Endodermal cell (in vitro differentiated cells): ENCODE results near the gene RALGAPA2. TPM values are rescaled to one million over a fixed set of nuclear protein-coding genes. Genes with fewer than 3 reads are reported as not detected.

ENCODE experiments used
- DNase-seq: peaks from one replicate; pipeline ENCODE4 v3.0.0-alpha.2; 2017
- H3K27ac ChIP-seq: 2 replicates; pipeline ENCODE4 v1.5.1; 2013; ENCODE audit warnings: mild to moderate bottlenecking, low read depth, low read length, moderate library complexity
- H3K27me3 ChIP-seq: 2 replicates; pipeline ENCODE4 v1.6.1; 2013; ENCODE audit warnings: mild to moderate bottlenecking, low read length, moderate library complexity; ENCODE audit not compliant: insufficient read depth, control insufficient read depth, poor library complexity, severe bottlenecking
- H3K36me3 ChIP-seq: 2 replicates; pipeline ENCODE4 v1.7.0; 2013; ENCODE audit warnings: mild to moderate bottlenecking, low read length, moderate library complexity; ENCODE audit not compliant: control insufficient read depth, insufficient read depth
- H3K4me1 ChIP-seq: one replicate; pipeline ENCODE4 v1.7.0; 2013; ENCODE audit warnings: low read length; ENCODE audit not compliant: control insufficient read depth, insufficient read depth
- H3K4me3 ChIP-seq: 2 replicates; pipeline ENCODE4 v1.5.1; 2013; ENCODE audit warnings: mild to moderate bottlenecking, low read length, moderate library complexity
- H3K9ac ChIP-seq: 2 replicates; pipeline ENCODE4 v1.6.1; 2013; ENCODE audit warnings: mild to moderate bottlenecking, low read length, moderate library complexity; ENCODE audit not compliant: poor library complexity, severe bottlenecking; ENCODE audit errors: extremely low read depth
- H3K9me3 ChIP-seq: 2 replicates; pipeline ENCODE4 v1.6.1; 2013; ENCODE audit warnings: mild to moderate bottlenecking, low read length, moderate library complexity; ENCODE audit not compliant: control insufficient read depth
- H3K27ac Mint-ChIP-seq: 2 replicates; pipeline ENCODE4 v1.8.0; 2020; ENCODE audit warnings: mixed read lengths
- H3K27me3 Mint-ChIP-seq: 2 replicates; pipeline ENCODE4 v1.8.0; 2021; ENCODE audit warnings: mild to moderate bottlenecking, mixed read lengths; ENCODE audit not compliant: insufficient read depth
- H3K36me3 Mint-ChIP-seq: 2 replicates; pipeline ENCODE4 v1.8.0; 2020; ENCODE audit warnings: low read depth, mixed read lengths
- H3K4me1 Mint-ChIP-seq: 2 replicates; pipeline ENCODE4 v1.8.0; 2020; ENCODE audit warnings: mixed read lengths
- H3K4me3 Mint-ChIP-seq: 2 replicates; pipeline ENCODE4 v1.8.0; 2020; ENCODE audit warnings: mild to moderate bottlenecking, moderate library complexity, mixed read lengths
- H3K9me3 Mint-ChIP-seq: 2 replicates; pipeline ENCODE4 v1.8.0; 2020; ENCODE audit warnings: mild to moderate bottlenecking, mixed read lengths
- CTCF ChIP-seq: fragments of 200-600 bp; sonication (generic); conservative IDR thresholded peaks from 2 replicates; pipeline ENCODE4 v1.5.0; 2021; ENCODE audit warnings: antibody characterized with exemption, mild to moderate bottlenecking
- WGBS, 2 experiments: methylation state at CpG; one replicate each; pipeline versions ENCODE4 v1.1.5 to v1.1.7; 2013; ENCODE audit warnings: missing lambda C conversion rate in 2 of 2, mixed read lengths in 1 of 2; ENCODE audit not compliant: insufficient coverage in 1 of 2, insufficient read length in 1 of 2; 5-methylcytosine and 5-hydroxymethylcytosine counted together
- total RNA-seq, 2 donors: library from RNA; stranded (reverse); fragmentation: NEBNext Ultra II Directional in 1 of 2; extraction: Animal tissue kit (Norgen Biotek cat#: 25700) in 1 of 2; gene quantifications; 2 replicates in 1 of 2; 3 replicates in 1 of 2; pipeline ENCODE4 v1.2.1, GENCODE V29; 2021

Gene RALGAPA2
- total RNA-seq, 2 donors from 2014 or later = 19.5 to 24.6 TPM

- no peak for TF ChIP-seq CTCF
- Histone ChIP-seq H3K27me3 (no peaks in the 10 kb centered on the region), H3K9ac (no peak overlapping the region)
Measured at GRCh38 chr20:20720158-20720557, 7.7 kb upstream of the RALGAPA2 start.

GRCh38 chr20:20719411-20719810 lies 7.0 kb upstream of the RALGAPA2 start:
- Mint-ChIP-seq H3K4me1 (no peaks in the 10 kb centered on the region), H3K27ac (no peak overlapping the region), H3K9me3 (no peaks in the 10 kb centered on the region), H3K27me3 (peaks cover 13% of the 10 kb centered on the region), H3K4me3 (no peak overlapping the region), H3K36me3 (no peaks in the 10 kb centered on the region)
- Histone ChIP-seq H3K4me1 (no peaks in the 10 kb centered on the region), H3K36me3 (no peaks in the 10 kb centered on the region), H3K9me3 (no peaks in the 10 kb centered on the region), H3K27me3 (no peaks in the 10 kb centered on the region), H3K9ac (no peak overlapping the region), H3K27ac (no peak overlapping the region), H3K4me3 (no peak overlapping the region)
- TF ChIP-seq CTCF = no peak
- no peak for DNase-seq

More at GRCh38 chr20:20720158-20720557, 7.7 kb upstream of the RALGAPA2 start:
- 89% methylated on average over 1 of the region's 1 CpG; no CpG with 5 or more reads in 1 of the 2 experiments for WGBS, 2 experiments
- no peaks in the 10 kb centered on the region for H3K9me3 Mint-ChIP-seq
- H3K27me3 Mint-ChIP-seq = peaks cover 9% of the 10 kb centered on the region
- H3K4me3 Mint-ChIP-seq = no peak overlapping the region
- Histone ChIP-seq H3K9me3 (no peaks in the 10 kb centered on the region), H3K4me1 (no peaks in the 10 kb centered on the region), H3K36me3 (no peaks in the 10 kb centered on the region), H3K27ac (no peak overlapping the region), H3K4me3 (no peak overlapping the region)
- no peak overlapping the region for H3K27ac Mint-ChIP-seq
- DNase-seq = no peak
- H3K36me3 Mint-ChIP-seq = no peaks in the 10 kb centered on the region
- no peaks in the 10 kb centered on the region for H3K4me1 Mint-ChIP-seq

- peak overlapping the region; percentile 36 for H3K9ac ChIP-seq
- 67 to 71% methylated on average over 15 of the region's 15 CpGs for WGBS, 2 experiments
- TF ChIP-seq CTCF = no peak
- no peak for DNase-seq
- H3K27ac ChIP-seq = no peak overlapping the region
- no peaks in the 10 kb centered on the region for H3K9me3 ChIP-seq
- peak overlapping the region; percentile 75 for H3K4me3 ChIP-seq
- peaks cover 3% of the 10 kb centered on the region for H3K4me1 ChIP-seq
- no peaks in the 10 kb centered on the region for H3K36me3 ChIP-seq
- Mint-ChIP-seq H3K9me3 (no peaks in the 10 kb centered on the region), H3K4me1 (peaks cover 19% of the 10 kb centered on the region), H3K4me3 (peak overlapping the region; percentile 72), H3K27ac (peak overlapping the region; percentile 88), H3K27me3 (peaks cover 24% of the 10 kb centered on the region), H3K36me3 (no peaks in the 10 kb centered on the region)
- no peaks in the 10 kb centered on the region for H3K27me3 ChIP-seq
Measured at GRCh38 chr20:20713244-20713765, 861 bp upstream of the RALGAPA2 start.
